Measurements from ENCODE around the gene PPM1N. TPM values are rescaled to one million over a fixed set of nuclear protein-coding genes. Genes with fewer than 3 reads are reported as not detected.

The PPM1N gene
- total RNA-seq, 1 experiment from 2014 or later: 2.5 TPM

GRCh38 chr19:45484273-45484945, 13.8 kb upstream of the PPM1N start:
- intact Hi-C loops (cut with micrococcal nuclease): no loop called here
- H3K4me3 ChIP-seq (ENCODE audit: low read length): no peak overlapping the region
- H4K20me1 ChIP-seq (ENCODE audit: low read length): no peaks in the 10 kb centered on the region
- ChIA-PET CTCF (interaction anchor here (0.6 to 1.7 kb wide), 5 partner anchors 43 to 159 kb away, joined by 3 to 13 read pairs (median 3); no protein-coding TSS in a partner anchor), POLR2A (ENCODE audit: unreplicated experiment) (no interaction called here)
- H3K36me3 ChIP-seq (ENCODE audit: low read depth, low read length): no peaks in the 10 kb centered on the region
- TF ChIP-seq EZH2 (IDR thresholded peaks at IDR 0.05; ENCODE audit: low read length, unreplicated experiment): no peak
- no peak for TF ChIP-seq EZH2phosphoT487 (IDR thresholded peaks at IDR 0.05; ENCODE audit: borderline replicate concordance, low read length)
- no peaks in the 10 kb centered on the region for H3K79me2 ChIP-seq (ENCODE audit: low read length)
- H3K27me3 ChIP-seq (ENCODE audit: low read length): no peaks in the 10 kb centered on the region
- ATAC-seq: no peak
- no peaks in the 10 kb centered on the region for H3K9me3 ChIP-seq (ENCODE audit: low read length)
- no peaks in the 10 kb centered on the region for H3F3A ChIP-seq (ENCODE audit: low read length, unreplicated experiment)
- no peak overlapping the region for H2AFZ ChIP-seq (ENCODE audit: low read length)
- H3K27ac ChIP-seq (ENCODE audit: low read length): no peak overlapping the region
- no TSS peak for BruUV-seq (replicated peaks)
- H3K4me2 ChIP-seq (ENCODE audit: low read length): no peak overlapping the region
- H3K9ac ChIP-seq (ENCODE audit: low read length): no peak overlapping the region
- peaks cover 4% of the 10 kb centered on the region; the same call in 1 of the 2 replicates for H3K4me1 ChIP-seq (ENCODE audit: insufficient read depth, low read length)
- DNase-seq: no peak
- H3K9me2 ChIP-seq (replicated peaks; ENCODE audit: low read length): no peaks in the 10 kb centered on the region

GRCh38 chr19:45485305-45486077, 12.8 kb upstream of the PPM1N start:
- POLR2A ChIA-PET (ENCODE audit: unreplicated experiment): interaction anchor here (0.5 kb wide), 1 partner anchor 115 kb away, joined by 5 read pairs; no protein-coding TSS in a partner anchor
- peak; percentile 98 for ATAC-seq
- Histone ChIP-seq H3K9me3 (ENCODE audit: low read length) (no peaks in the 10 kb centered on the region), H2AFZ (ENCODE audit: low read length) (peak overlapping the region; percentile 84), H4K20me1 (ENCODE audit: low read length) (no peaks in the 10 kb centered on the region), H3K9ac (ENCODE audit: low read length) (peak overlapping the region; percentile 51; the same call in 1 of the 2 replicates), H3K27ac (ENCODE audit: low read length) (no peak overlapping the region), H3K4me2 (ENCODE audit: low read length) (peak overlapping the region; percentile 83), H3K27me3 (ENCODE audit: low read length) (no peaks in the 10 kb centered on the region), H3F3A (ENCODE audit: low read length, unreplicated experiment) (no peaks in the 10 kb centered on the region), H3K4me1 (ENCODE audit: insufficient read depth, low read length) (peaks cover 4% of the 10 kb centered on the region; the same call in 1 of the 2 replicates), H3K9me2 (replicated peaks; ENCODE audit: low read length) (no peaks in the 10 kb centered on the region), H3K4me3 (ENCODE audit: low read length) (peak overlapping the region; percentile 73), H3K79me2 (ENCODE audit: low read length) (no peaks in the 10 kb centered on the region), H3K36me3 (ENCODE audit: low read depth, low read length) (no peaks in the 10 kb centered on the region)
- DNase-seq: peak; percentile 93
- CTCF ChIA-PET: interaction anchor here (0.6 to 1.7 kb wide), 5 partner anchors 44 to 158 kb away, joined by 3 to 13 read pairs (median 3); no protein-coding TSS in a partner anchor
- intact Hi-C loops (cut with micrococcal nuclease): no loop called here
- no TSS peak for BruUV-seq (replicated peaks)
- TF ChIP-seq EZH2 (IDR thresholded peaks at IDR 0.05; ENCODE audit: low read length, unreplicated experiment): no peak
- peak; percentile 52 for TF ChIP-seq CTCF (conservative IDR thresholded peaks at IDR 0.05; ENCODE audit: low read depth, low read length)

GRCh38 chr19:45488708-45489107, 9.5 kb upstream of the PPM1N start:
- POLR2A ChIA-PET (ENCODE audit: unreplicated experiment): no interaction called here
- Histone ChIP-seq H3K79me2 (ENCODE audit: low read length) (no peaks in the 10 kb centered on the region), H3K27ac (ENCODE audit: low read length) (no peak overlapping the region), H3K9me3 (ENCODE audit: low read length) (no peaks in the 10 kb centered on the region), H3F3A (ENCODE audit: low read length, unreplicated experiment) (no peaks in the 10 kb centered on the region), H2AFZ (ENCODE audit: low read length) (no peak overlapping the region), H3K36me3 (ENCODE audit: low read depth, low read length) (no peaks in the 10 kb centered on the region), H3K4me1 (ENCODE audit: insufficient read depth, low read length) (peaks cover 4% of the 10 kb centered on the region; the same call in 1 of the 2 replicates), H3K4me2 (ENCODE audit: low read length) (no peak overlapping the region), H3K4me3 (ENCODE audit: low read length) (no peak overlapping the region), H3K27me3 (ENCODE audit: low read length) (no peaks in the 10 kb centered on the region), H4K20me1 (ENCODE audit: low read length) (no peaks in the 10 kb centered on the region), H3K9ac (ENCODE audit: low read length) (no peak overlapping the region), H3K9me2 (replicated peaks; ENCODE audit: low read length) (no peaks in the 10 kb centered on the region)
- no peak for ATAC-seq
- no peak for DNase-seq
- intact Hi-C loops (cut with micrococcal nuclease): no loop called here
- CTCF ChIA-PET: no interaction called here
- BruUV-seq (replicated peaks): no TSS peak
- TF ChIP-seq EZH2phosphoT487 (IDR thresholded peaks at IDR 0.05; ENCODE audit: borderline replicate concordance, low read length): no peak
- no peak for TF ChIP-seq EZH2 (IDR thresholded peaks at IDR 0.05; ENCODE audit: low read length, unreplicated experiment)
- no peak for TF ChIP-seq CTCF (conservative IDR thresholded peaks at IDR 0.05; ENCODE audit: low read depth, low read length)

All from PC-3 (cell line).